Activated naive CD4-positive, alpha-beta T cell treated with anti-CD3 and anti-CD28 coated beads, Interleukin-2, amount 50 U/mL, for 24 hours (primary cell): ENCODE data around the gene TCERG1L.

ENCODE experiments used
- H3K27ac Mint-ChIP-seq: one replicate; pipeline ENCODE4 v1.8.0; 2021; ENCODE audit warnings: mild to moderate bottlenecking, mixed read lengths
- H3K27me3 Mint-ChIP-seq: one replicate; pipeline ENCODE4 v1.8.0; 2021; ENCODE audit warnings: mixed read lengths
- H3K36me3 Mint-ChIP-seq: one replicate; pipeline ENCODE4 v1.8.0; 2021; ENCODE audit warnings: mixed read lengths
- H3K4me1 Mint-ChIP-seq: one replicate; pipeline ENCODE4 v1.8.0; 2021; ENCODE audit warnings: mixed read lengths
- H3K4me3 Mint-ChIP-seq: one replicate; pipeline ENCODE4 v1.8.0; 2021; ENCODE audit warnings: mild to moderate bottlenecking, mixed read lengths
- H3K9me3 Mint-ChIP-seq: one replicate; pipeline ENCODE4 v1.8.0; 2021; ENCODE audit warnings: mixed read lengths

Gene TCERG1L

GRCh38 chr10:131249955-131250344, 61.6 kb downstream of the TCERG1L start:
- Mint-ChIP-seq H3K27ac (no peak overlapping the region), H3K9me3 (no peaks in the 10 kb centered on the region), H3K4me3 (no peak overlapping the region), H3K27me3 (peaks cover 3% of the 10 kb centered on the region), H3K4me1 (no peaks in the 10 kb centered on the region), H3K36me3 (no peaks in the 10 kb centered on the region)

DNA sequence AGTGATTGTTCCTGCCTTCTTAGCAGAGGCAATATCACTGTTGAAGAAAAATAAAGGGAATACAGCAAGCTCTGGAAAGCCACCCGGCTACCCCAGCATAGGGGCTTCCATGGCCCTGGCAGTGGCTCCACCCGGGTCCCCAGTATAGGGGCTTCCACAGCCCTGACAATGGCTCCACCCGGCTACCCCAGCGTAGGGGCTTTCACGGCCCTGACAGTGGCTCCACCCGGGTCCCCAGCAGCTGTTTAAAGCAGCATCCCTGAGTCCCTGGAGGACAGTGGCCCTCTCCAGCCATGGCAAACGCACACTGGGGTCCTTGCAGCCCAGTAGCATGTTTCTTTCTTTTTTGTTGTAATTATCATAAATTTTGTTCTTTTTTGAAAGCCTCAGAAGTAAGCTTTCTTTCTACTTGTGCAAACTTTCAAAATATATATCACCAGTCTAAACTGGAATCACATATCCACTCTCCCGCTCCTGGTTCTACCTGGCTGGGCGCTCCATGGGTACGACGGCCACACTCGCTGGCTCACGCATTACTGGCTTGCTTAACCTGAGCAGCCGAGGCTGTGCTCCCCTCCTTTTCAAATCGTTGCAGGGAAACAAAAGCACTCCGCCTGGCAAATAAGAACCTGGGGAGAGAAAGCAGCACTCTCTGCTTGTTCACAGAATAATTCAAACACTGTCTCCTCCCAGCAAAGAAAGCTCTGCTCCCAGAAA, 62.1 kb downstream of the TCERG1L start:
- Mint-ChIP-seq H3K4me1 (no peaks in the 10 kb centered on the region), H3K36me3 (no peaks in the 10 kb centered on the region), H3K9me3 (no peaks in the 10 kb centered on the region), H3K4me3 (no peak overlapping the region), H3K27ac (no peak overlapping the region), H3K27me3 (peaks cover 3% of the 10 kb centered on the region)

DNA sequence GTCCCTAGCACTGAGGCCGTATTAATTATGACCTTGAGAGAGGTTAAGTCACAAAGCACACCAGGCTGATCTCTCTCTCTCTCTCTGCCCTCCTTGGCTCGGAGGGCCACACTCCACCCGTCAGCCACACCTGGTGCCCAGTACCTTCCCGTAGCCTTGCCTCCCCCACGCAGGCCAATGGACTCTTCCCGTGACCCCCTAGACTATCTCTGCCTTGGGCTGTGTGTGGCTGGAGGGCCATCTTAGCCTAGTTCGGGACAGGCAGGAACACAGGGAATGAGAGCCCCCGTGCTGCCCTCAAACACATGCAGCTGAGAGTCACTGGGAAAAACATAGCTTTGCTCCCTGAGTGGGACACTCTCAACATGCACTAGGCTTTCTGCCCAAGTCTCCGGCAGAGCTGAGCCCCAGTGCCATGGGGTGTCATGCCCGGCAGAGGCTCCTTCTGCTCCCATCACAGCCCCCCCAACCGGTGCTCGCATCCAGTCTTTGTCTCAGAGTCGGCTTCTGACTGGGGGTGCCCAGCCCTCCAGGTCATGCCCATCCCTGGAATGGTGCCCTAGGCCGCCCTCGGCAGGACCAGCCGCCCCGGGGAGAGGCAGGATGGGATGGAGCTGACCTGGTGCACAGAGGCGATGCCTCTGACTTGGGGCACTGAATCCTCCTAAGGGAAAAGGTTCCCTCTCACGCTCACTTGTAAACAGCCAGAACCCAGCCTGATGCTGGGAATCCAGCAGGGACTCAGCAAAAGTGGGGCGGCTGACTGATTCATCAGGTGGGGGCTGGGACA, 63.0 kb downstream of the TCERG1L start:
- Mint-ChIP-seq H3K36me3 (no peaks in the 10 kb centered on the region), H3K27me3 (peaks cover 3% of the 10 kb centered on the region), H3K4me1 (no peaks in the 10 kb centered on the region), H3K27ac (no peak overlapping the region), H3K4me3 (no peak overlapping the region), H3K9me3 (no peaks in the 10 kb centered on the region)

DNA sequence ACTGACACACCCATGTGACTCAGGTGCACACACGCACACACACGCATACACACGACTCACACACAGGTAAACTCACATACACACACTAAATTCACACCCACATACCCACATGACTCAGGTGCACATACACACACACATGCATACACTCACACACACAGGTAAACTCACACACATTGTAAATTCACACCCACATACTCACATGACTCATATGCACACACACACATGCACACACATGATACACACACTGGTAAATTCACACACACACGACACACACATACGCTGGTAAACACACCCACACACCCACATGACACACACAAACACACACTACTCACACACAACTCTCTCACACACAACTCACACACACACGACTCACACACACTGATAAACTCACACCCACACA, 63.6 kb downstream of the TCERG1L start:
- peaks cover 1% of the 10 kb centered on the region for H3K27me3 Mint-ChIP-seq
- no peaks in the 10 kb centered on the region for H3K9me3 Mint-ChIP-seq
- H3K4me3 Mint-ChIP-seq = no peak overlapping the region
- no peaks in the 10 kb centered on the region for H3K36me3 Mint-ChIP-seq
- H3K27ac Mint-ChIP-seq = no peak overlapping the region
- no peaks in the 10 kb centered on the region for H3K4me1 Mint-ChIP-seq

- Mint-ChIP-seq H3K4me1 (no peaks in the 10 kb centered on the region), H3K4me3 (no peak overlapping the region), H3K27me3 (peaks cover 1% of the 10 kb centered on the region), H3K9me3 (no peaks in the 10 kb centered on the region), H3K36me3 (no peaks in the 10 kb centered on the region), H3K27ac (no peak overlapping the region)
Observed at GRCh38 chr10:131246775-131247174, 64.7 kb downstream of the TCERG1L start.

DNA sequence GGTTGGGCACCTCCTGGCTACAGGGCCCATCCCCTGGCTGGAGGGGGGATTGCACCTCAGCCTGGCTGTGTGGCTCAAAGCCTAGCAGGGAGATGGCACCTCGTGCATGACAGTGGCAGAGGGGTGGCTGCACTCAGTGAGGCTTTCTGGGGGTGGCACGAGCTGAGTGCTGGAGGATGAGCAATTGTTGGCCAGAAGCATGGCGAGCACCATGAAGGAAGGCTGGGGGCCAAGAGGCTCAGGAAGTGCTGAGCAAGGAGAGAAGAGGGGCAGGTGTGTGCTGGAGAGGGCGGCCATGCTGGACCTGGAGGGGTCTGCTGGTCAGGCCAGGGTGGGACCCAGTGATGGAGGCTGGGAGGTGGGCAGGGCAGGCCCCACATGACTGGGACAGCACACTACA, 65.4 kb downstream of the TCERG1L start:
- Mint-ChIP-seq H3K4me1 (no peaks in the 10 kb centered on the region), H3K4me3 (no peak overlapping the region), H3K27me3 (peaks cover 1% of the 10 kb centered on the region), H3K36me3 (no peaks in the 10 kb centered on the region), H3K27ac (no peak overlapping the region), H3K9me3 (no peaks in the 10 kb centered on the region)

DNA sequence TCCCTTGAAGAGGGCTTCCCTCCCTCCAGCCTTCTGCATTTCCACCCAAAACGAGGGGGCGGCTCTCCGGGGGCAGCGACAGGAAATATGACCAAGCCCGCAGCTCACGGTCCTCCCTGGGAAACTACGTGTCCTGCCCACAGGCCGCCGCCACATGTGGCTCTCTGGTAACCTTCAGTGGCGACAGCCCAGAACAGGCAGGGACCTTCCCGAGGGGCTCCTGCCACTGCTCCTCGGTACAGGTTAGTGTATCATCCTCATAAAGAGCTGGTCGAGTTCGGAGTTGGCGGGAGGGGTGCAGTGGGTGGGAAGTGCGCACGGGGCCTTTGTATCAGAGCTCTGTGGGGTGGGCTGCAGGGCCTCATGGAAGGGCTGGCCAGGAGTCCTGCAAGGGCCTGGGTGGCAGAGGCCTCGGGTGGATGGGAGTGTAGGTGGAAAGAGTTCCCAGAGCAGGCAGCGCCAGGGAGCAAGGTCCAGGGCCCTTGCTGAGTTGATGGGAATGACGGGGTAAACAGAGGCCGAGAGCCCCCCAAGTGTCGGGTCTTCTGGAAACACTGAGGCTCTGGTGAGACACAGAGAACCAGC, 66.0 kb downstream of the TCERG1L start:
- no peak overlapping the region for H3K27ac Mint-ChIP-seq
- H3K4me3 Mint-ChIP-seq = no peak overlapping the region
- H3K36me3 Mint-ChIP-seq = no peaks in the 10 kb centered on the region
- no peaks in the 10 kb centered on the region for H3K4me1 Mint-ChIP-seq
- H3K9me3 Mint-ChIP-seq = no peaks in the 10 kb centered on the region
- peaks cover 1% of the 10 kb centered on the region for H3K27me3 Mint-ChIP-seq

DNA sequence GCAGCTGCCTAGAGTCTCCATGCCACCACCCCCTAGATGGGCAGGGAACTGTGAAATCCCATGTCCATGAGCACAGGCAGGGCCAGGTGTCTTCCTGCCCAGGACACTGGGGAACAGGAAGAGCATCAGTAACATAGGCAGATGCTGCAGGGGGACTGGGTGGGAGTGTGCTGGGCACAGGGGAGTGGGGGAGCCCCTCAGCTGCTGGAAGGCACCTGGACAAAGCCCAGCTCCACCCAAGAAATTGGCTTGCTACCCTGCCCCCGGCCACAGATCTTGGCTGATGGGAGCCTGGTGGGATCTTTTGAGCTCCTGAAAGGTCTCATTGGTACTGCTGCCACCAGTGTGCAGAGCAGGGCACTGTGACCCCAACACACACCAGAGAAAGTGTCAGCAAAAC, 66.7 kb downstream of the TCERG1L start:
- H3K4me3 Mint-ChIP-seq = no peak overlapping the region

GRCh38 chr10:131243076-131243475, 68.4 kb downstream of the TCERG1L start:
- H3K4me1 Mint-ChIP-seq = no peaks in the 10 kb centered on the region
- peaks cover 1% of the 10 kb centered on the region for H3K27me3 Mint-ChIP-seq
- H3K36me3 Mint-ChIP-seq = no peaks in the 10 kb centered on the region
- H3K27ac Mint-ChIP-seq = no peak overlapping the region
- no peak overlapping the region for H3K4me3 Mint-ChIP-seq
- H3K9me3 Mint-ChIP-seq = no peaks in the 10 kb centered on the region

More for the DNA sequence above, 66.7 kb downstream of the TCERG1L start:
- Mint-ChIP-seq H3K9me3 (no peaks in the 10 kb centered on the region), H3K27me3 (peaks cover 1% of the 10 kb centered on the region), H3K36me3 (no peaks in the 10 kb centered on the region), H3K27ac (no peak overlapping the region), H3K4me1 (no peaks in the 10 kb centered on the region)

GRCh38 chr10:131242007-131242406, 69.5 kb downstream of the TCERG1L start:
- Mint-ChIP-seq H3K27me3 (no peaks in the 10 kb centered on the region), H3K4me3 (no peak overlapping the region), H3K36me3 (no peaks in the 10 kb centered on the region), H3K9me3 (no peaks in the 10 kb centered on the region), H3K27ac (no peak overlapping the region), H3K4me1 (no peaks in the 10 kb centered on the region)

- H3K27ac Mint-ChIP-seq = no peak overlapping the region
- no peaks in the 10 kb centered on the region for H3K4me1 Mint-ChIP-seq
- no peaks in the 10 kb centered on the region for H3K36me3 Mint-ChIP-seq
- H3K27me3 Mint-ChIP-seq = no peaks in the 10 kb centered on the region
- H3K4me3 Mint-ChIP-seq = no peak overlapping the region
- H3K9me3 Mint-ChIP-seq = no peaks in the 10 kb centered on the region
Observed at GRCh38 chr10:131240691-131241090, 70.8 kb downstream of the TCERG1L start.

GRCh38 chr10:131239926-131240325, 71.6 kb downstream of the TCERG1L start:
- Mint-ChIP-seq H3K4me1 (no peaks in the 10 kb centered on the region), H3K36me3 (no peaks in the 10 kb centered on the region), H3K9me3 (no peaks in the 10 kb centered on the region), H3K4me3 (no peak overlapping the region), H3K27me3 (no peaks in the 10 kb centered on the region), H3K27ac (no peak overlapping the region)

- no peaks in the 10 kb centered on the region for H3K27me3 Mint-ChIP-seq
- no peaks in the 10 kb centered on the region for H3K9me3 Mint-ChIP-seq
- no peak overlapping the region for H3K27ac Mint-ChIP-seq
- H3K4me1 Mint-ChIP-seq = no peaks in the 10 kb centered on the region
- no peak overlapping the region for H3K4me3 Mint-ChIP-seq
- H3K36me3 Mint-ChIP-seq = no peaks in the 10 kb centered on the region
Observed at GRCh38 chr10:131239450-131239849, 72.1 kb downstream of the TCERG1L start.

- no peak overlapping the region for H3K4me3 Mint-ChIP-seq
- no peaks in the 10 kb centered on the region for H3K9me3 Mint-ChIP-seq
- no peaks in the 10 kb centered on the region for H3K27me3 Mint-ChIP-seq
- no peaks in the 10 kb centered on the region for H3K4me1 Mint-ChIP-seq
- H3K27ac Mint-ChIP-seq = no peak overlapping the region
- H3K36me3 Mint-ChIP-seq = no peaks in the 10 kb centered on the region
Observed at GRCh38 chr10:131238669-131239280, 72.7 kb downstream of the TCERG1L start.

DNA sequence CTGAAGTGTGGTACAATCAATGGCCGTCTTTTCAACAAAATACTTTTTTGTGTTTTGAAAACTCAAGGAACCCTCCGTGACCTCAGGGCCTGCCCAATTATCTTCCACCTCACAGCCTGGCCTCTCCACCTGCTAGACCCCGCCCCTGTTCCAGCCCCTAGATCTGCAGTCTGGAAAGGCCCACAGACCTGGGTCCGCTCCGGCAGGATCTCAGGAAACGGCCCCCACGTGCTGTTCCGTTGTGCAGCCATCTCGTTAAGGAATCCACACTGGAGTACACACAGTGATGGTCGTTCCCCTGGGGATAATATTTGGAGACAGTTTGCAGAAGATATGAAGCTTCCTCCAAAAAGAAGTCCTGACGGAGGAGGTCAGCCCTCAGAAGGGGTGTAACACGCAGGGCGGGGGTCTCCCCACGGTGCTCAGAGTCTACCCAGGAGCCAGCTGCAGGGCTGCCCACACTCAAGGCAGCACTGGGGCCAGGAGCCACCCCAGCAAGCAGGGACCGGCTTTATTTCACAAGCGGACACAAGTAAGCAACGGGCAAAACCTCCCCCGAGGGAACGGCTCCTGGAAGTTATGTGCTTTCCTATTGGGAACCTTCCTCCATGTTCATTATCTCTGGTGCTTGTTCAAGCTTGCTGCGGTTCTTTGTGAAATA, 73.4 kb downstream of the TCERG1L start:
- no peaks in the 10 kb centered on the region for H3K36me3 Mint-ChIP-seq
- no peaks in the 10 kb centered on the region for H3K4me1 Mint-ChIP-seq
- no peak overlapping the region for H3K4me3 Mint-ChIP-seq
- no peak overlapping the region for H3K27ac Mint-ChIP-seq
- no peaks in the 10 kb centered on the region for H3K9me3 Mint-ChIP-seq
- no peaks in the 10 kb centered on the region for H3K27me3 Mint-ChIP-seq
